PFSK-1 (cell line): ENCODE measurements around the gene SLC6A8.

ENCODE experiments used
- FOXP2 ChIP-seq: optimal IDR thresholded peaks from 2 replicates; pipeline ENCODE3; 2011; ENCODE audit warnings: borderline replicate concordance, control low read depth, inconsistent platforms; ENCODE audit not compliant: insufficient read depth; ENCODE audit errors: extremely low read length, extremely low read depth
- POLR2AphosphoS5 ChIP-seq: IDR thresholded peaks from 2 replicates; pipeline ENCODE4 v1.6.1; 2012; ENCODE audit warnings: low read depth, mild to moderate bottlenecking, control low read depth, low read length, moderate library complexity
- TAF1 ChIP-seq: IDR thresholded peaks from 2 replicates; pipeline ENCODE4 v1.6.1; 2012; ENCODE audit warnings: low read length, control low read depth, borderline replicate concordance; ENCODE audit not compliant: insufficient read depth
- TF ChIP-seq, protein P1 (sequence below), 2 experiments: IDR thresholded peaks; 2 replicates each; pipeline versions ENCODE4 v1.6.1 to v1.8.0; 2011 to 2012; ENCODE audit warnings: low read depth in 2 of 2, low read length in 2 of 2, control low read depth in 1 of 2, inconsistent platforms in 1 of 2, mild to moderate bottlenecking in 1 of 2, moderate library complexity in 1 of 2; ENCODE audit not compliant: insufficient read depth in 1 of 2

DNA sequence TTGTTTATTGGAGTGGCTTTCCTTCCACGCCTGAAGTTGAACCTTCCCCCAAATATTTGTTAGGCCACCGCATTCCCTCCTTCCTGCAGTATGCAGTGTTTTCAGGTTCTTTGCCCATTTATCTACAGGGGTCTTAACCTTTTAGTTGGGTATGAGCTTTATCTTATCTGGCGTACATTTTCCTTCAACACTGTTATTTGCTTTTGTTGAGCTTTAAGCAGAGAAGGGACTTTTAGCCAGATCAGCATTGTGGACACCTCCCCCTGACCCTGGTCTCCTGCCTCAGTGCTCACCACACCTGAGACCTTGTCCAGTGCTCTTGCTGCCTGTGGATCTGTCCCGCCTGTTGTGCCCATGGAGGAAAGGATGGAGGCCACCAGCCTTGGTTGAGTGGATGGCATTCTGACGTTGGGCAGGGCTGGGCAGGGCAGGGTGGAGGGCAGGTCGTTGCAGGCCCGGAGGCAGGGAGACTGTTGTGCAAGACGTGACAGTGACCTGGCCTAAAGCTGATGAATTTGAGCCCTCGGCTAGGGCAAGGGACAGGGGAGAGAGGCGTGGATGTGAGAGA, 41.7 kb upstream of the SLC6A8 start:
- TF ChIP-seq, protein P1, sequence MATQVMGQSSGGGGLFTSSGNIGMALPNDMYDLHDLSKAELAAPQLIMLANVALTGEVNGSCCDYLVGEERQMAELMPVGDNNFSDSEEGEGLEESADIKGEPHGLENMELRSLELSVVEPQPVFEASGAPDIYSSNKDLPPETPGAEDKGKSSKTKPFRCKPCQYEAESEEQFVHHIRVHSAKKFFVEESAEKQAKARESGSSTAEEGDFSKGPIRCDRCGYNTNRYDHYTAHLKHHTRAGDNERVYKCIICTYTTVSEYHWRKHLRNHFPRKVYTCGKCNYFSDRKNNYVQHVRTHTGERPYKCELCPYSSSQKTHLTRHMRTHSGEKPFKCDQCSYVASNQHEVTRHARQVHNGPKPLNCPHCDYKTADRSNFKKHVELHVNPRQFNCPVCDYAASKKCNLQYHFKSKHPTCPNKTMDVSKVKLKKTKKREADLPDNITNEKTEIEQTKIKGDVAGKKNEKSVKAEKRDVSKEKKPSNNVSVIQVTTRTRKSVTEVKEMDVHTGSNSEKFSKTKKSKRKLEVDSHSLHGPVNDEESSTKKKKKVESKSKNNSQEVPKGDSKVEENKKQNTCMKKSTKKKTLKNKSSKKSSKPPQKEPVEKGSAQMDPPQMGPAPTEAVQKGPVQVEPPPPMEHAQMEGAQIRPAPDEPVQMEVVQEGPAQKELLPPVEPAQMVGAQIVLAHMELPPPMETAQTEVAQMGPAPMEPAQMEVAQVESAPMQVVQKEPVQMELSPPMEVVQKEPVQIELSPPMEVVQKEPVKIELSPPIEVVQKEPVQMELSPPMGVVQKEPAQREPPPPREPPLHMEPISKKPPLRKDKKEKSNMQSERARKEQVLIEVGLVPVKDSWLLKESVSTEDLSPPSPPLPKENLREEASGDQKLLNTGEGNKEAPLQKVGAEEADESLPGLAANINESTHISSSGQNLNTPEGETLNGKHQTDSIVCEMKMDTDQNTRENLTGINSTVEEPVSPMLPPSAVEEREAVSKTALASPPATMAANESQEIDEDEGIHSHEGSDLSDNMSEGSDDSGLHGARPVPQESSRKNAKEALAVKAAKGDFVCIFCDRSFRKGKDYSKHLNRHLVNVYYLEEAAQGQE (IDR thresholded peaks at IDR 0.05; ENCODE audit: insufficient read depth in 1 of 2, low read depth in 2 of 2, low read length in 2 of 2) = no peak
- TF ChIP-seq POLR2AphosphoS5 = no peak
- TF ChIP-seq FOXP2 = no peak
- no peak for TF ChIP-seq TAF1
